GM23338 (cell line): ENCODE data around the gene DNASE1L1. TPM values are rescaled to one million over a fixed set of nuclear protein-coding genes. Genes with fewer than 3 reads are reported as not detected.

Experiments
- ATAC-seq: fragments of 200-7000 bp; cut with Tn5 transposase; 3 replicates; pipeline ENCODE4 v1.9.1; 2020
- DNase-seq: peaks from one replicate; pipeline ENCODE4 v3.0.0-alpha.2; 2015; ENCODE audit warnings: low spot score
- H2AFZ ChIP-seq: fragments of 200-600 bp; sonication (generic); 2 replicates; pipeline ENCODE4 v1.8.0; 2016; ENCODE audit warnings: antibody characterized with exemption, mild to moderate bottlenecking, moderate library complexity
- H3F3A ChIP-seq: fragments of 200-600 bp; sonication (generic); replicated peaks from 2 replicates; pipeline ENCODE4 v1.8.0; 2017; ENCODE audit warnings: antibody characterized with exemption, mixed run types, low read depth
- H3K27ac ChIP-seq: fragments of 200-600 bp; sonication (generic); 2 replicates; pipeline ENCODE4 v1.6.1; 2016; ENCODE audit warnings: low read depth
- H3K27me3 ChIP-seq: fragments of 200-600 bp; sonication (generic); 2 replicates; pipeline ENCODE4 v1.8.0; 2016; ENCODE audit warnings: mild to moderate bottlenecking, mixed run types, moderate library complexity; ENCODE audit not compliant: insufficient read depth
- H3K36me3 ChIP-seq: fragments of 200-600 bp; sonication (generic); 2 replicates; pipeline ENCODE4 v1.8.0; 2016; ENCODE audit warnings: mild to moderate bottlenecking; ENCODE audit not compliant: insufficient read depth
- H3K4me1 ChIP-seq: fragments of 200-600 bp; sonication (generic); 2 replicates; pipeline ENCODE4 v1.8.0; 2016; ENCODE audit warnings: mild to moderate bottlenecking, moderate library complexity; ENCODE audit not compliant: insufficient read depth
- H3K4me2 ChIP-seq: fragments of 200-600 bp; sonication (generic); 2 replicates; pipeline ENCODE4 v1.7.1; 2017; ENCODE audit warnings: mixed run types
- H3K4me3 ChIP-seq: fragments of 200-600 bp; sonication (generic); 2 replicates; pipeline ENCODE4 v1.6.1; 2016; ENCODE audit warnings: mixed run types
- H3K79me2 ChIP-seq: fragments of 200-600 bp; sonication (generic); replicated peaks from 2 replicates; pipeline ENCODE4 v1.8.0; 2017; ENCODE audit warnings: mild to moderate bottlenecking; ENCODE audit not compliant: insufficient read depth
- H3K9me2 ChIP-seq: fragments of 200-600 bp; sonication (generic); 2 replicates; pipeline ENCODE4 v1.8.0; 2017; ENCODE audit not compliant: insufficient read depth
- H4K20me1 ChIP-seq: fragments of 200-600 bp; sonication (generic); replicated peaks from 2 replicates; pipeline ENCODE4 v1.8.0; 2017; ENCODE audit warnings: mild to moderate bottlenecking; ENCODE audit not compliant: insufficient read depth
- H3K27ac Mint-ChIP-seq: 2 replicates; pipeline ENCODE4 v1.8.0; 2020; ENCODE audit warnings: inconsistent platforms, mild to moderate bottlenecking, moderate library complexity, mixed read lengths
- H3K27me3 Mint-ChIP-seq: 3 replicates; pipeline ENCODE4 v1.8.0; 2022; ENCODE audit warnings: low read depth, mild to moderate bottlenecking, moderate library complexity, mixed read lengths, inconsistent platforms; ENCODE audit not compliant: insufficient read depth, poor library complexity
- H3K36me3 Mint-ChIP-seq: 3 replicates; pipeline ENCODE4 v1.8.0; 2021; ENCODE audit warnings: low read depth, mild to moderate bottlenecking, inconsistent platforms, moderate library complexity, mixed read lengths
- H3K4me1 Mint-ChIP-seq: 3 replicates; pipeline ENCODE4 v1.8.0; 2020; ENCODE audit warnings: mild to moderate bottlenecking, inconsistent platforms, mixed read lengths
- H3K4me3 Mint-ChIP-seq: 3 replicates; pipeline ENCODE4 v1.8.0; 2021; ENCODE audit warnings: moderate library complexity, mild to moderate bottlenecking, inconsistent platforms, mixed read lengths
- H3K9me3 Mint-ChIP-seq: 3 replicates; pipeline ENCODE4 v1.8.0; 2020; ENCODE audit warnings: moderate library complexity, mild to moderate bottlenecking, inconsistent platforms, mixed read lengths
- CREB1 ChIP-seq: fragments of 250-450 bp; sonication (Bioruptor Pico); IDR thresholded peaks from 2 replicates; pipeline ENCODE4 v1.5.0; 2020; ENCODE audit warnings: low read depth, mild to moderate bottlenecking, moderate library complexity
- EZH2 ChIP-seq: fragments of 200-600 bp; sonication (generic); IDR thresholded peaks from one replicate; pipeline ENCODE4 v1.8.0; 2017; ENCODE audit warnings: antibody characterized with exemption, mild to moderate bottlenecking, low read depth; ENCODE audit not compliant: unreplicated experiment
- EZH2phosphoT487 ChIP-seq: fragments of 200-600 bp; sonication (generic); IDR thresholded peaks from one replicate; pipeline ENCODE4 v1.8.1; 2018; ENCODE audit warnings: antibody characterized with exemption; ENCODE audit not compliant: unreplicated experiment
- JUNB ChIP-seq: IDR thresholded peaks from one replicate; pipeline ENCODE4 v1.6.1; 2016; ENCODE audit warnings: antibody characterized with exemption; ENCODE audit not compliant: unreplicated experiment
- NANOG ChIP-seq: IDR thresholded peaks from 2 replicates; pipeline ENCODE4 v1.6.1; 2016; ENCODE audit warnings: antibody characterized with exemption, borderline replicate concordance
- POLR2AphosphoS5 ChIP-seq: IDR thresholded peaks from 2 replicates; pipeline ENCODE4 v1.6.1; 2016; ENCODE audit warnings: antibody characterized with exemption, low read depth
- STAT1 ChIP-seq: IDR thresholded peaks from one replicate; pipeline ENCODE4 v1.6.1; 2016; ENCODE audit warnings: antibody characterized with exemption; ENCODE audit not compliant: unreplicated experiment
- ZNF114 ChIP-seq: fragments of 250-450 bp; sonication (Bioruptor Pico); IDR thresholded peaks from 2 replicates; pipeline ENCODE4 v1.5.0; 2020; ENCODE audit warnings: mild to moderate bottlenecking, moderate library complexity
- ZNF331 ChIP-seq: fragments of 250-450 bp; sonication (Bioruptor Pico); IDR thresholded peaks from 2 replicates; pipeline ENCODE4 v1.5.0; 2020; ENCODE audit warnings: low read depth, mild to moderate bottlenecking, moderate library complexity
- polyA plus RNA-seq: library from polyadenylated mRNA; unstranded; fragments of >200 nt; fragmentation: Nextera tagmentation; extraction: Ambion mirVana; gene quantifications from 2 replicates; pipeline ENCODE4 v1.2.1, GENCODE V29; 2016
- total RNA-seq: library from RNA; depleted of rRNA; stranded (reverse); fragments of >200 nt; shearing (Covaris generic); gene quantifications from 2 replicates; pipeline ENCODE4 v1.2.3, GENCODE V29; 2014
- TF ChIP-seq, protein P1 (sequence below), 2 experiments: fragments of 200-600 bp in 1 of 2; sonication (generic) in 1 of 2; conservative IDR thresholded peaks; 2 replicates each; pipeline versions ENCODE4 v1.5.1 to v1.6.1; 2016 to 2017; ENCODE audit warnings: antibody characterized with exemption in 2 of 2, low read depth in 2 of 2, mild to moderate bottlenecking in 2 of 2, moderate library complexity in 1 of 2
- TF ChIP-seq, protein P2 (sequence below): fragments of 250-450 bp; sonication (Bioruptor Pico); IDR thresholded peaks from 2 replicates; pipeline ENCODE4 v1.5.0; 2020; ENCODE audit warnings: mild to moderate bottlenecking, moderate library complexity
- TF ChIP-seq, protein P3 (sequence below): IDR thresholded peaks from one replicate; pipeline ENCODE4 v1.6.1; 2018; ENCODE audit warnings: antibody characterized with exemption; ENCODE audit not compliant: unreplicated experiment
- TF ChIP-seq, protein P4 (sequence below): IDR thresholded peaks from 2 replicates; pipeline ENCODE4 v1.6.1; 2016; ENCODE audit warnings: antibody characterized with exemption

The DNASE1L1 gene
- total and polyA plus RNA-seq, 2 experiments from 2014 or later: 3.3 to 16.1 TPM

DNA sequence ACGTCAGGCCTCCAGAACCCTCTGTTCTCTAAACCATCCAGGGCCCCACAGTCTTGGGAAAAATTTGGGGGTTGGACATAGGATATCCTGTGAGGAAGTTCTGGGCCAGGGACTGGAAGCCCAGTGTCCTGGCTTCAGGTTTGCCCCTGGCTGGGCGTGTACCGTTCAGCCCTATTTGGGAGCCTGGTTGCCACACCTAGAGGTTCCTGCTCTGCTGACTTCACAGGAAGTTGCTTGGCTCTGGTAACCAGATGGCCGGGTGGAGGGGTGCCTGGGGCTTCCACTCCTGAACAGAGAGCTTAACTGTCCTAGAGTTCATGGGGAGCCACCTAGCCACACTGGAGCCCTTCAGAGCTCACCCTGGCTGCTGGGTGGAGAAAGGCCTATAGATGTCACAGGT is 3.4 kb upstream of the DNASE1L1 start:
- Mint-ChIP-seq H3K27ac (no peak overlapping the region), H3K27me3 (peaks cover 8% of the 10 kb centered on the region), H3K36me3 (peaks cover 5% of the 10 kb centered on the region), H3K4me3 (peak overlapping the region; percentile 89), H3K9me3 (no peaks in the 10 kb centered on the region), H3K4me1 (peaks cover 12% of the 10 kb centered on the region)
- no peak for TF ChIP-seq ZNF331 (CRISPR knock-in tag)
- no peak for TF ChIP-seq CREB1 (CRISPR knock-in tag)
- TF ChIP-seq EZH2phosphoT487: no peak
- TF ChIP-seq, protein P1, sequence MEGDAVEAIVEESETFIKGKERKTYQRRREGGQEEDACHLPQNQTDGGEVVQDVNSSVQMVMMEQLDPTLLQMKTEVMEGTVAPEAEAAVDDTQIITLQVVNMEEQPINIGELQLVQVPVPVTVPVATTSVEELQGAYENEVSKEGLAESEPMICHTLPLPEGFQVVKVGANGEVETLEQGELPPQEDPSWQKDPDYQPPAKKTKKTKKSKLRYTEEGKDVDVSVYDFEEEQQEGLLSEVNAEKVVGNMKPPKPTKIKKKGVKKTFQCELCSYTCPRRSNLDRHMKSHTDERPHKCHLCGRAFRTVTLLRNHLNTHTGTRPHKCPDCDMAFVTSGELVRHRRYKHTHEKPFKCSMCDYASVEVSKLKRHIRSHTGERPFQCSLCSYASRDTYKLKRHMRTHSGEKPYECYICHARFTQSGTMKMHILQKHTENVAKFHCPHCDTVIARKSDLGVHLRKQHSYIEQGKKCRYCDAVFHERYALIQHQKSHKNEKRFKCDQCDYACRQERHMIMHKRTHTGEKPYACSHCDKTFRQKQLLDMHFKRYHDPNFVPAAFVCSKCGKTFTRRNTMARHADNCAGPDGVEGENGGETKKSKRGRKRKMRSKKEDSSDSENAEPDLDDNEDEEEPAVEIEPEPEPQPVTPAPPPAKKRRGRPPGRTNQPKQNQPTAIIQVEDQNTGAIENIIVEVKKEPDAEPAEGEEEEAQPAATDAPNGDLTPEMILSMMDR (conservative IDR thresholded peaks at IDR 0.05; ENCODE audit: low read depth in 2 of 2): no peak
- TF ChIP-seq ZNF114 (CRISPR knock-in tag): no peak
- no peak for TF ChIP-seq JUNB
- TF ChIP-seq, protein P2, sequence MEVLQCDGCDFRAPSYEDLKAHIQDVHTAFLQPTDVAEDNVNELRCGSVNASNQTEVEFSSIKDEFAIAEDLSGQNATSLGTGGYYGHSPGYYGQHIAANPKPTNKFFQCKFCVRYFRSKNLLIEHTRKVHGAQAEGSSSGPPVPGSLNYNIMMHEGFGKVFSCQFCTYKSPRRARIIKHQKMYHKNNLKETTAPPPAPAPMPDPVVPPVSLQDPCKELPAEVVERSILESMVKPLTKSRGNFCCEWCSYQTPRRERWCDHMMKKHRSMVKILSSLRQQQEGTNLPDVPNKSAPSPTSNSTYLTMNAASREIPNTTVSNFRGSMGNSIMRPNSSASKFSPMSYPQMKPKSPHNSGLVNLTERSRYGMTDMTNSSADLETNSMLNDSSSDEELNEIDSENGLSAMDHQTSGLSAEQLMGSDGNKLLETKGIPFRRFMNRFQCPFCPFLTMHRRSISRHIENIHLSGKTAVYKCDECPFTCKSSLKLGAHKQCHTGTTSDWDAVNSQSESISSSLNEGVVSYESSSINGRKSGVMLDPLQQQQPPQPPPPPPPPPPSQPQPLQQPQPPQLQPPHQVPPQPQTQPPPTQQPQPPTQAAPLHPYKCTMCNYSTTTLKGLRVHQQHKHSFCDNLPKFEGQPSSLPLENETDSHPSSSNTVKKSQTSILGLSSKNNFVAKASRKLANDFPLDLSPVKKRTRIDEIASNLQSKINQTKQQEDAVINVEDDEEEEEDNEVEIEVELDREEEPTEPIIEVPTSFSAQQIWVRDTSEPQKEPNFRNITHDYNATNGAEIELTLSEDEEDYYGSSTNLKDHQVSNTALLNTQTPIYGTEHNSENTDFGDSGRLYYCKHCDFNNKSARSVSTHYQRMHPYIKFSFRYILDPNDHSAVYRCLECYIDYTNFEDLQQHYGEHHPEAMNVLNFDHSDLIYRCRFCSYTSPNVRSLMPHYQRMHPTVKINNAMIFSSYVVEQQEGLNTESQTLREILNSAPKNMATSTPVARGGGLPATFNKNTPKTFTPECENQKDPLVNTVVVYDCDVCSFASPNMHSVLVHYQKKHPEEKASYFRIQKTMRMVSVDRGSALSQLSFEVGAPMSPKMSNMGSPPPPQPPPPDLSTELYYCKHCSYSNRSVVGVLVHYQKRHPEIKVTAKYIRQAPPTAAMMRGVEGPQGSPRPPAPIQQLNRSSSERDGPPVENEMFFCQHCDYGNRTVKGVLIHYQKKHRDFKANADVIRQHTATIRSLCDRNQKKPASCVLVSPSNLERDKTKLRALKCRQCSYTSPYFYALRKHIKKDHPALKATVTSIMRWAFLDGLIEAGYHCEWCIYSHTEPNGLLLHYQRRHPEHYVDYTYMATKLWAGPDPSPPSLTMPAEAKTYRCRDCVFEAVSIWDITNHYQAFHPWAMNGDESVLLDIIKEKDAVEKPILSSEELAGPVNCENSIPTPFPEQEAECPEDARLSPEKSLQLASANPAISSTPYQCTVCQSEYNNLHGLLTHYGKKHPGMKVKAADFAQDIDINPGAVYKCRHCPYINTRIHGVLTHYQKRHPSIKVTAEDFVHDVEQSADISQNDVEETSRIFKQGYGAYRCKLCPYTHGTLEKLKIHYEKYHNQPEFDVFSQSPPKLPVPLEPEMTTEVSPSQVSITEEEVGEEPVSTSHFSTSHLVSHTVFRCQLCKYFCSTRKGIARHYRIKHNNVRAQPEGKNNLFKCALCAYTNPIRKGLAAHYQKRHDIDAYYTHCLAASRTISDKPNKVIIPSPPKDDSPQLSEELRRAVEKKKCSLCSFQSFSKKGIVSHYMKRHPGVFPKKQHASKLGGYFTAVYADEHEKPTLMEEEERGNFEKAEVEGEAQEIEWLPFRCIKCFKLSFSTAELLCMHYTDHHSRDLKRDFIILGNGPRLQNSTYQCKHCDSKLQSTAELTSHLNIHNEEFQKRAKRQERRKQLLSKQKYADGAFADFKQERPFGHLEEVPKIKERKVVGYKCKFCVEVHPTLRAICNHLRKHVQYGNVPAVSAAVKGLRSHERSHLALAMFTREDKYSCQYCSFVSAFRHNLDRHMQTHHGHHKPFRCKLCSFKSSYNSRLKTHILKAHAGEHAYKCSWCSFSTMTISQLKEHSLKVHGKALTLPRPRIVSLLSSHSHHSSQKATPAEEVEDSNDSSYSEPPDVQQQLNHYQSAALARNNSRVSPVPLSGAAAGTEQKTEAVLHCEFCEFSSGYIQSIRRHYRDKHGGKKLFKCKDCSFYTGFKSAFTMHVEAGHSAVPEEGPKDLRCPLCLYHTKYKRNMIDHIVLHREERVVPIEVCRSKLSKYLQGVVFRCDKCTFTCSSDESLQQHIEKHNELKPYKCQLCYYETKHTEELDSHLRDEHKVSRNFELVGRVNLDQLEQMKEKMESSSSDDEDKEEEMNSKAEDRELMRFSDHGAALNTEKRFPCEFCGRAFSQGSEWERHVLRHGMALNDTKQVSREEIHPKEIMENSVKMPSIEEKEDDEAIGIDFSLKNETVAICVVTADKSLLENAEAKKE: no peak
- TF ChIP-seq, protein P3, sequence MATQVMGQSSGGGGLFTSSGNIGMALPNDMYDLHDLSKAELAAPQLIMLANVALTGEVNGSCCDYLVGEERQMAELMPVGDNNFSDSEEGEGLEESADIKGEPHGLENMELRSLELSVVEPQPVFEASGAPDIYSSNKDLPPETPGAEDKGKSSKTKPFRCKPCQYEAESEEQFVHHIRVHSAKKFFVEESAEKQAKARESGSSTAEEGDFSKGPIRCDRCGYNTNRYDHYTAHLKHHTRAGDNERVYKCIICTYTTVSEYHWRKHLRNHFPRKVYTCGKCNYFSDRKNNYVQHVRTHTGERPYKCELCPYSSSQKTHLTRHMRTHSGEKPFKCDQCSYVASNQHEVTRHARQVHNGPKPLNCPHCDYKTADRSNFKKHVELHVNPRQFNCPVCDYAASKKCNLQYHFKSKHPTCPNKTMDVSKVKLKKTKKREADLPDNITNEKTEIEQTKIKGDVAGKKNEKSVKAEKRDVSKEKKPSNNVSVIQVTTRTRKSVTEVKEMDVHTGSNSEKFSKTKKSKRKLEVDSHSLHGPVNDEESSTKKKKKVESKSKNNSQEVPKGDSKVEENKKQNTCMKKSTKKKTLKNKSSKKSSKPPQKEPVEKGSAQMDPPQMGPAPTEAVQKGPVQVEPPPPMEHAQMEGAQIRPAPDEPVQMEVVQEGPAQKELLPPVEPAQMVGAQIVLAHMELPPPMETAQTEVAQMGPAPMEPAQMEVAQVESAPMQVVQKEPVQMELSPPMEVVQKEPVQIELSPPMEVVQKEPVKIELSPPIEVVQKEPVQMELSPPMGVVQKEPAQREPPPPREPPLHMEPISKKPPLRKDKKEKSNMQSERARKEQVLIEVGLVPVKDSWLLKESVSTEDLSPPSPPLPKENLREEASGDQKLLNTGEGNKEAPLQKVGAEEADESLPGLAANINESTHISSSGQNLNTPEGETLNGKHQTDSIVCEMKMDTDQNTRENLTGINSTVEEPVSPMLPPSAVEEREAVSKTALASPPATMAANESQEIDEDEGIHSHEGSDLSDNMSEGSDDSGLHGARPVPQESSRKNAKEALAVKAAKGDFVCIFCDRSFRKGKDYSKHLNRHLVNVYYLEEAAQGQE: no peak
- no peak for TF ChIP-seq STAT1
- no peak for TF ChIP-seq NANOG
- TF ChIP-seq, protein P4, sequence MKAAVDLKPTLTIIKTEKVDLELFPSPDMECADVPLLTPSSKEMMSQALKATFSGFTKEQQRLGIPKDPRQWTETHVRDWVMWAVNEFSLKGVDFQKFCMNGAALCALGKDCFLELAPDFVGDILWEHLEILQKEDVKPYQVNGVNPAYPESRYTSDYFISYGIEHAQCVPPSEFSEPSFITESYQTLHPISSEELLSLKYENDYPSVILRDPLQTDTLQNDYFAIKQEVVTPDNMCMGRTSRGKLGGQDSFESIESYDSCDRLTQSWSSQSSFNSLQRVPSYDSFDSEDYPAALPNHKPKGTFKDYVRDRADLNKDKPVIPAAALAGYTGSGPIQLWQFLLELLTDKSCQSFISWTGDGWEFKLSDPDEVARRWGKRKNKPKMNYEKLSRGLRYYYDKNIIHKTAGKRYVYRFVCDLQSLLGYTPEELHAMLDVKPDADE: no peak
- TF ChIP-seq EZH2: no peak
- no peak for TF ChIP-seq POLR2AphosphoS5
- peak overlapping the region; percentile 67 for H3K4me3 ChIP-seq
- peaks cover 8% of the 10 kb centered on the region; the same call in 1 of the 2 replicates for H3K4me1 ChIP-seq
- H3K27me3 ChIP-seq: no peaks in the 10 kb centered on the region
- no peaks in the 10 kb centered on the region for H3K79me2 ChIP-seq
- H3K4me2 ChIP-seq: peak overlapping the region; percentile 77
- no peaks in the 10 kb centered on the region for H4K20me1 ChIP-seq
- H3F3A ChIP-seq: no peaks in the 10 kb centered on the region
- H3K9me2 ChIP-seq: no peaks in the 10 kb centered on the region
- H2AFZ ChIP-seq: no peak overlapping the region
- no peak overlapping the region for H3K27ac ChIP-seq
- no peaks in the 10 kb centered on the region for H3K36me3 ChIP-seq
- ATAC-seq (no peak), DNase-seq (no peak)
